T-helper 17 cell (primary cell): Measurements from ENCODE around the gene TPH1. TPM values are rescaled to one million over a fixed set of nuclear protein-coding genes. Genes with fewer than 3 reads are reported as not detected.

Source experiments
- total RNA-seq, 4 donors: library from RNA in 2 of 4; stranded (reverse) in 2 of 4; gene quantifications; one replicate each; pipeline ENCODE4 v1.2.3 and lab custom pipeline; 2022 to 2026

Gene TPH1
- total RNA-seq, 2 donors from 2014 or later = 0.47 to 0.73 TPM

Other genes with a start within 250 kb of the TPH1 start
- 10 to 100 TPM; 34.6 to 39.8 TPM for gene SERGEF, start 33.2 kb downstream of the TPH1 start, total RNA-seq
- gene SAAL1, start 59.8 kb upstream of the TPH1 start, total RNA-seq = 10 to 100 TPM; 18.2 to 22.1 TPM
- not detected for gene MRGPRX3, start 86.3 kb upstream of the TPH1 start, total RNA-seq
- not detected for gene MRGPRX4, start 126.6 kb upstream of the TPH1 start, total RNA-seq
- not detected for gene SAA4, start 190.5 kb upstream of the TPH1 start, total RNA-seq
- not detected for gene SAA2, start 202.4 kb upstream of the TPH1 start, total RNA-seq
- not detected for gene SAA1, start 220.0 kb upstream of the TPH1 start, total RNA-seq